Smooth muscle cell (in vitro differentiated cells): ENCODE data around the gene CHRM5. TPM values are rescaled to one million over a fixed set of nuclear protein-coding genes. Genes with fewer than 3 reads are reported as not detected.

ENCODE experiments used
- DNase-seq: peaks from one replicate; lab custom pipeline; 2025; ENCODE audit not compliant: unreplicated experiment; lab: John Stamatoyannopoulos, UW
- H2AFZ ChIP-seq: fragments of 200-600 bp; sonication (generic); 2 replicates; pipeline ENCODE4 v1.6.0; 2016; ENCODE audit warnings: antibody characterized with exemption, low read depth, mild to moderate bottlenecking
- H3F3A ChIP-seq: fragments of 200-600 bp; sonication (generic); 2 replicates; pipeline ENCODE4 v1.6.0; 2017; ENCODE audit warnings: antibody characterized with exemption, low read depth
- H3K27ac ChIP-seq: fragments of 200-600 bp; sonication (generic); 2 replicates; pipeline ENCODE4 v1.5.1; 2016; ENCODE audit warnings: low read depth, mild to moderate bottlenecking
- H3K27me3 ChIP-seq: fragments of 200-600 bp; sonication (generic); 2 replicates; pipeline ENCODE4 v1.6.1; 2016; ENCODE audit warnings: low read depth, mild to moderate bottlenecking
- H3K36me3 ChIP-seq: fragments of 200-600 bp; sonication (generic); 2 replicates; pipeline ENCODE4 v1.5.1; 2016; ENCODE audit warnings: low read depth
- H3K4me1 ChIP-seq: fragments of 200-600 bp; sonication (generic); 2 replicates; pipeline ENCODE4 v1.5.1; 2016; ENCODE audit warnings: low read depth
- H3K4me2 ChIP-seq: fragments of 200-600 bp; sonication (generic); 2 replicates; pipeline ENCODE4 v1.6.0; 2016; ENCODE audit warnings: mild to moderate bottlenecking
- H3K4me3 ChIP-seq: fragments of 200-600 bp; sonication (generic); 2 replicates; pipeline ENCODE4 v1.5.1; 2016; ENCODE audit warnings: mild to moderate bottlenecking
- H3K79me2 ChIP-seq: fragments of 200-600 bp; sonication (generic); 2 replicates; pipeline ENCODE4 v1.6.0; 2016; ENCODE audit warnings: low read depth, mild to moderate bottlenecking
- H3K9ac ChIP-seq: fragments of 200-600 bp; sonication (generic); 2 replicates; pipeline ENCODE4 v1.6.0; 2016; ENCODE audit warnings: low read depth
- H3K9me3 ChIP-seq: fragments of 200-600 bp; sonication (generic); replicated peaks from 2 replicates; pipeline ENCODE4 v1.5.1; 2016; ENCODE audit warnings: low read depth
- H4K20me1 ChIP-seq: fragments of 200-600 bp; sonication (generic); 2 replicates; pipeline ENCODE4 v1.6.0; 2016; ENCODE audit warnings: low read depth
- CTCF ChIP-seq: fragments of 200-600 bp; sonication (generic); IDR thresholded peaks from 2 replicates; pipeline ENCODE4 v1.5.1; 2017; ENCODE audit warnings: borderline replicate concordance, mild to moderate bottlenecking, antibody characterized with exemption; ENCODE audit not compliant: insufficient read depth, poor library complexity, severe bottlenecking
- WGBS: methylation state at CpG from one replicate; pipeline ENCODE4 v1.1.7; 2016; ENCODE audit warnings: low lambda C conversion rate; 5-methylcytosine and 5-hydroxymethylcytosine counted together
- polyA plus RNA-seq: library from polyadenylated mRNA; unstranded; fragments of >200 nt; fragmentation: Nextera tagmentation; extraction: Ambion mirVana; gene quantifications from 2 replicates; pipeline ENCODE4 v1.2.1, GENCODE V29; 2016
- total RNA-seq: library from RNA; depleted of rRNA; stranded (reverse); fragments of >200 nt; gene quantifications from 2 replicates; pipeline ENCODE4 v1.2.3, GENCODE V29; 2014

CHRM5 gene
- total and polyA plus RNA-seq, 2 experiments from 2014 or later = 0.05 TPM; not detected in 1

- H3K79me2 ChIP-seq = peaks cover 19% of the 10 kb centered on the region
Observed at GRCh38 chr15:34031987-34032760, 63.9 kb downstream of the CHRM5 start.

GRCh38 chr15:34038023-34038870 is 70.0 kb downstream of the CHRM5 start:
- Histone ChIP-seq H3K4me3 (peak overlapping the region; percentile 63), H3K9ac (peak overlapping the region; percentile 61), H3K9me3 (no peaks in the 10 kb centered on the region), H3K27ac (peak overlapping the region; percentile 58), H3K79me2 (peaks cover 12% of the 10 kb centered on the region), H3K4me1 (peaks cover 6% of the 10 kb centered on the region), H3F3A (no peaks in the 10 kb centered on the region), H2AFZ (peak overlapping the region; percentile 73), H3K4me2 (peak overlapping the region; percentile 89), H3K36me3 (no peaks in the 10 kb centered on the region), H4K20me1 (no peaks in the 10 kb centered on the region), H3K27me3 (no peaks in the 10 kb centered on the region)
- DNase-seq = peak; percentile 49
- WGBS = 2% methylated on average over 44 of the region's 70 CpGs
- TF ChIP-seq CTCF = no peak

More at GRCh38 chr15:34031987-34032760, 63.9 kb downstream of the CHRM5 start:
- Histone ChIP-seq H3K4me2 (no peak overlapping the region), H2AFZ (no peak overlapping the region), H3F3A (no peaks in the 10 kb centered on the region), H3K9ac (no peak overlapping the region), H3K4me3 (no peak overlapping the region), H3K9me3 (no peaks in the 10 kb centered on the region), H3K4me1 (no peaks in the 10 kb centered on the region), H4K20me1 (no peaks in the 10 kb centered on the region), H3K27me3 (no peaks in the 10 kb centered on the region), H3K36me3 (no peaks in the 10 kb centered on the region), H3K27ac (no peak overlapping the region)
- DNase-seq = no peak
- no peak for TF ChIP-seq CTCF
- WGBS = 95% methylated on average over 10 of the region's 10 CpGs

- Histone ChIP-seq H2AFZ (peak within 1 kb of the TSS; percentile 73), H3K36me3 (no peaks in the 10 kb centered on the region), H3K79me2 (peaks cover 12% of the 10 kb centered on the region), H4K20me1 (no peaks in the 10 kb centered on the region), H3F3A (no peaks in the 10 kb centered on the region), H3K27ac (peak within 1 kb of the TSS; percentile 58), H3K27me3 (no peaks in the 10 kb centered on the region), H3K4me2 (peak within 1 kb of the TSS; percentile 89), H3K9me3 (no peaks in the 10 kb centered on the region), H3K4me3 (peak within 1 kb of the TSS; percentile 63), H3K4me1 (peaks cover 6% of the 10 kb centered on the region), H3K9ac (peak within 1 kb of the TSS; percentile 61)
- peak; percentile 49 for DNase-seq
- 3% methylated on average over 52 of the region's 82 CpGs for whole genome bisulfite sequencing
- TF ChIP-seq CTCF = no peak
Observed at GRCh38 chr15:34038871-34039789, 70.8 kb downstream of the CHRM5 start, which contains the start of gene AVEN. TSS of gene AVEN (minus strand) at chr15:34039204. CDS start at chr15:34039046, 158 bp downstream.
